Measurements from ENCODE around the gene PIP4K2A.

PIP4K2A gene

GRCh38 chr10:22622242-22622806 is 92.1 kb downstream of the PIP4K2A start:
- in situ Hi-C loops (cut with MboI; ENCODE audit: low sequenced_read_pairs), result no loop called here

- in situ Hi-C loops (cut with MboI; ENCODE audit: low sequenced_read_pairs), result no loop called here
Observed at GRCh38 chr10:22621726-22622125, 92.7 kb downstream of the PIP4K2A start.

- in situ Hi-C loops (cut with MboI; ENCODE audit: low sequenced_read_pairs), result no loop called here
Observed at GRCh38 chr10:22620929-22621328, 93.4 kb downstream of the PIP4K2A start.

GRCh38 chr10:22620140-22620857 is 94.1 kb downstream of the PIP4K2A start:
- in situ Hi-C loops (cut with MboI; ENCODE audit: low sequenced_read_pairs), result no loop called here

GRCh38 chr10:22619101-22619500 is 95.3 kb downstream of the PIP4K2A start:
- in situ Hi-C loops (cut with MboI; ENCODE audit: low sequenced_read_pairs), result no loop called here

GRCh38 chr10:22618078-22618785 is 96.1 kb downstream of the PIP4K2A start:
- in situ Hi-C loops (cut with MboI; ENCODE audit: low sequenced_read_pairs), result no loop called here

- in situ Hi-C loops (cut with MboI; ENCODE audit: low sequenced_read_pairs), result no loop called here
Observed at GRCh38 chr10:22617516-22617915, 96.9 kb downstream of the PIP4K2A start.

- in situ Hi-C loops (cut with MboI; ENCODE audit: low sequenced_read_pairs), result no loop called here
Observed at GRCh38 chr10:22617051-22617450, 97.3 kb downstream of the PIP4K2A start.

GRCh38 chr10:22615819-22616499 is 98.4 kb downstream of the PIP4K2A start:
- in situ Hi-C loops (cut with MboI; ENCODE audit: low sequenced_read_pairs), result no loop called here

GRCh38 chr10:22615101-22615500 is 99.3 kb downstream of the PIP4K2A start:
- in situ Hi-C loops (cut with MboI; ENCODE audit: low sequenced_read_pairs), result no loop called here

GRCh38 chr10:22613011-22613410 is 101.4 kb downstream of the PIP4K2A start:
- in situ Hi-C loops (cut with MboI; ENCODE audit: low sequenced_read_pairs), result no loop called here

GRCh38 chr10:22612318-22612717 is 102.1 kb downstream of the PIP4K2A start:
- in situ Hi-C loops (cut with MboI; ENCODE audit: low sequenced_read_pairs), result no loop called here

GRCh38 chr10:22611425-22612115 is 102.8 kb downstream of the PIP4K2A start:
- in situ Hi-C loops (cut with MboI; ENCODE audit: low sequenced_read_pairs), result no loop called here

GRCh38 chr10:22610610-22611009 is 103.8 kb downstream of the PIP4K2A start:
- in situ Hi-C loops (cut with MboI; ENCODE audit: low sequenced_read_pairs), result no loop called here

- in situ Hi-C loops (cut with MboI; ENCODE audit: low sequenced_read_pairs), result no loop called here
Observed at GRCh38 chr10:22609719-22610465, 104.5 kb downstream of the PIP4K2A start.

GRCh38 chr10:22609251-22609650 is 105.1 kb downstream of the PIP4K2A start:
- in situ Hi-C loops (cut with MboI; ENCODE audit: low sequenced_read_pairs), result no loop called here

- in situ Hi-C loops (cut with MboI; ENCODE audit: low sequenced_read_pairs), result no loop called here
Observed at GRCh38 chr10:22607261-22607660, 107.1 kb downstream of the PIP4K2A start.

- in situ Hi-C loops (cut with MboI; ENCODE audit: low sequenced_read_pairs), result no loop called here
Observed at GRCh38 chr10:22606164-22606614, 108.2 kb downstream of the PIP4K2A start.

GRCh38 chr10:22605168-22605567 is 109.2 kb downstream of the PIP4K2A start:
- in situ Hi-C loops (cut with MboI; ENCODE audit: low sequenced_read_pairs), result no loop called here
